SK-N-MC (cell line): ENCODE data around the gene TFF2.
A peak's percentile ranks its signal among the peaks of the same experiment; 100 is the strongest.

Experiments used
- DNase-seq: peaks from one replicate; pipeline ENCODE4 v3.0.0-alpha.2; 2011; ENCODE audit warnings: low read depth, low spot score
- H3K27ac ChIP-seq: fragments of 200-600 bp; sonication (generic); 2 replicates; pipeline ENCODE4 v1.5.1; 2016; ENCODE audit warnings: mixed run types
- H3K36me3 ChIP-seq: fragments of 200-600 bp; sonication (generic); 2 replicates; pipeline ENCODE4 v1.6.1; 2017; ENCODE audit warnings: antibody characterized with exemption, low read length, mixed read lengths; ENCODE audit not compliant: insufficient read depth
- H3K4me3 ChIP-seq: fragments of 200-600 bp; sonication (generic); 2 replicates; pipeline ENCODE4 v1.5.1; 2016
- H3K9ac ChIP-seq: fragments of 200-600 bp; sonication (generic); 2 replicates; pipeline ENCODE4 v1.8.0; 2017; ENCODE audit warnings: mixed run types, mixed read lengths; ENCODE audit not compliant: insufficient read length
- H3K9me3 ChIP-seq: fragments of 200-600 bp; sonication (generic); 2 replicates; pipeline ENCODE4 v1.6.1; 2017; ENCODE audit warnings: low read depth, mild to moderate bottlenecking, antibody characterized with exemption, low read length, moderate library complexity, mixed read lengths
- EZH2 ChIP-seq: fragments of 200-600 bp; sonication (generic); IDR thresholded peaks from one replicate; pipeline ENCODE4 v1.6.1; 2017; ENCODE audit warnings: antibody characterized with exemption
- FOXP2 ChIP-seq: optimal IDR thresholded peaks from 2 replicates; pipeline ENCODE3; 2011; ENCODE audit warnings: mild to moderate bottlenecking, moderate library complexity; ENCODE audit not compliant: insufficient read depth; ENCODE audit errors: extremely low read length, control extremely low read depth
- POLR2AphosphoS5 ChIP-seq: IDR thresholded peaks from 2 replicates; pipeline ENCODE4 v1.6.1; 2012; ENCODE audit warnings: mild to moderate bottlenecking, low read depth, low read length, borderline replicate concordance

Gene TFF2

GRCh38 chr21:42378418-42378817 is 27.6 kb upstream of the TFF2 start:
- TF ChIP-seq FOXP2 (no peak), POLR2AphosphoS5 (no peak), EZH2 (no peak)
- H3K9me3 ChIP-seq: no peaks in the 10 kb centered on the region
- no peak for DNase-seq

GRCh38 chr21:42377951-42378340 is 27.2 kb upstream of the TFF2 start:
- TF ChIP-seq EZH2 (no peak), POLR2AphosphoS5 (no peak), FOXP2 (no peak)
- no peak for DNase-seq
- Histone ChIP-seq H3K9me3 (no peaks in the 10 kb centered on the region), H3K36me3 (no peaks in the 10 kb centered on the region), H3K9ac (no peak overlapping the region), H3K4me3 (no peak overlapping the region), H3K27ac (no peak overlapping the region)

More at GRCh38 chr21:42378418-42378817, 27.6 kb upstream of the TFF2 start:
- no peaks in the 10 kb centered on the region for H3K36me3 ChIP-seq
- H3K9ac ChIP-seq: no peak overlapping the region
- H3K4me3 ChIP-seq: no peak overlapping the region
- H3K27ac ChIP-seq: no peak overlapping the region

GRCh38 chr21:42377211-42377950 is 26.6 kb upstream of the TFF2 start:
- no peak overlapping the region for H3K4me3 ChIP-seq
- no peaks in the 10 kb centered on the region for H3K36me3 ChIP-seq
- TF ChIP-seq FOXP2 (no peak), EZH2 (no peak)
- no peak overlapping the region for H3K9ac ChIP-seq
- DNase-seq: no peak
- H3K27ac ChIP-seq: no peak overlapping the region
- no peaks in the 10 kb centered on the region for H3K9me3 ChIP-seq

- H3K27ac ChIP-seq: no peak overlapping the region
- no peak for DNase-seq
- H3K9ac ChIP-seq: no peak overlapping the region
- H3K4me3 ChIP-seq: no peak overlapping the region
- H3K9me3 ChIP-seq: no peaks in the 10 kb centered on the region
- TF ChIP-seq EZH2: no peak
- no peak for TF ChIP-seq FOXP2
- TF ChIP-seq POLR2AphosphoS5: no peak
- no peaks in the 10 kb centered on the region for H3K36me3 ChIP-seq
Observed at GRCh38 chr21:42376338-42376982, 25.7 kb upstream of the TFF2 start.

GRCh38 chr21:42375966-42376337 is 25.2 kb upstream of the TFF2 start:
- TF ChIP-seq EZH2 (no peak), FOXP2 (no peak), POLR2AphosphoS5 (no peak)
- H3K9ac ChIP-seq: no peak overlapping the region
- H3K27ac ChIP-seq: no peak overlapping the region
- H3K4me3 ChIP-seq: no peak overlapping the region
- no peak for DNase-seq
- H3K9me3 ChIP-seq: no peaks in the 10 kb centered on the region
- H3K36me3 ChIP-seq: no peaks in the 10 kb centered on the region

GRCh38 chr21:42375506-42375905 is 24.7 kb upstream of the TFF2 start:
- H3K27ac ChIP-seq: no peak overlapping the region
- TF ChIP-seq EZH2 (no peak), POLR2AphosphoS5 (no peak), FOXP2 (no peak)

GRCh38 chr21:42374864-42375499 is 24.2 kb upstream of the TFF2 start:
- no peak for DNase-seq
- TF ChIP-seq FOXP2: no peak
- TF ChIP-seq POLR2AphosphoS5: no peak
- no peak for TF ChIP-seq EZH2
- Histone ChIP-seq H3K27ac (no peak overlapping the region), H3K9ac (no peak overlapping the region), H3K4me3 (peak overlapping the region; percentile 47), H3K9me3 (no peaks in the 10 kb centered on the region), H3K36me3 (no peaks in the 10 kb centered on the region)

More at GRCh38 chr21:42375506-42375905, 24.7 kb upstream of the TFF2 start:
- Histone ChIP-seq H3K36me3 (no peaks in the 10 kb centered on the region), H3K9ac (no peak overlapping the region), H3K9me3 (no peaks in the 10 kb centered on the region), H3K4me3 (peak overlapping the region; percentile 47)
- DNase-seq: no peak

- TF ChIP-seq POLR2AphosphoS5: no peak
- TF ChIP-seq EZH2: no peak
- Histone ChIP-seq H3K9me3 (no peaks in the 10 kb centered on the region), H3K36me3 (no peaks in the 10 kb centered on the region), H3K27ac (no peak overlapping the region), H3K9ac (no peak overlapping the region), H3K4me3 (no peak overlapping the region)
- no peak for DNase-seq
Observed at GRCh38 chr21:42374457-42374856, 23.7 kb upstream of the TFF2 start.
